WERI-Rb-1 (cell line): Measurements from ENCODE around the gene KPNA6.
"Not testable (repeated sequence)": the region's sequence is repeated elsewhere in the genome, so short reads cannot be mapped to it uniquely, and the experiment has no call there.

ENCODE experiments used
- DNase-seq: peaks from one replicate; pipeline ENCODE4 v3.0.0-alpha.2; 2020
- H3K27ac ChIP-seq: fragments of 250-450 bp; sonication (Bioruptor Pico); 2 replicates; pipeline ENCODE4 v1.5.1; 2020; ENCODE audit warnings: mild to moderate bottlenecking, moderate library complexity
- H3K27me3 ChIP-seq: fragments of 250-450 bp; sonication (Bioruptor Pico); 2 replicates; pipeline ENCODE4 v1.5.1; 2021; ENCODE audit warnings: mild to moderate bottlenecking, low read depth, moderate library complexity; ENCODE audit not compliant: insufficient read depth, severe bottlenecking
- H3K36me3 ChIP-seq: fragments of 250-450 bp; sonication (Bioruptor Pico); 2 replicates; pipeline ENCODE4 v1.5.1; 2020; ENCODE audit warnings: mild to moderate bottlenecking, moderate library complexity
- H3K4me3 ChIP-seq: 2 replicates; pipeline ENCODE4 v1.5.1; 2011; ENCODE audit warnings: low read depth, mild to moderate bottlenecking, control low read depth, low read length
- H3K9me3 ChIP-seq: fragments of 250-450 bp; sonication (Bioruptor Pico); 2 replicates; pipeline ENCODE4 v1.5.1; 2021; ENCODE audit warnings: mild to moderate bottlenecking, moderate library complexity; ENCODE audit not compliant: severe bottlenecking
- CTCF ChIP-seq: IDR thresholded peaks from 2 replicates; pipeline ENCODE4 v1.5.1; 2011; ENCODE audit warnings: low read depth, mild to moderate bottlenecking, control low read depth, inconsistent platforms, low read length

Gene KPNA6

GRCh38 chr1:32077451-32077850 is 30.4 kb upstream of the KPNA6 start:
- peaks cover 61% of the 10 kb centered on the region for H3K36me3 ChIP-seq
- DNase-seq = no peak
- no peak overlapping the region for H3K4me3 ChIP-seq
- H3K9me3 ChIP-seq = no peaks in the 10 kb centered on the region
- H3K27me3 ChIP-seq = no peaks in the 10 kb centered on the region
- no peak overlapping the region for H3K27ac ChIP-seq
- TF ChIP-seq CTCF = no peak

- no peak for TF ChIP-seq CTCF
- H3K9me3 ChIP-seq = no peaks in the 10 kb centered on the region
- no peak for DNase-seq
- H3K4me3 ChIP-seq = no peak overlapping the region
- peaks cover 80% of the 10 kb centered on the region for H3K36me3 ChIP-seq
- no peak overlapping the region for H3K27ac ChIP-seq
- no peaks in the 10 kb centered on the region for H3K27me3 ChIP-seq
Observed at GRCh38 chr1:32082022-32082421, 25.8 kb upstream of the KPNA6 start.

GRCh38 chr1:32086381-32086780 is 21.5 kb upstream of the KPNA6 start:
- H3K4me3 ChIP-seq, H3K27me3 ChIP-seq, DNase-seq, H3K9me3 ChIP-seq, H3K27ac ChIP-seq: not testable (repeated sequence)
- peaks cover 59% of the 10 kb centered on the region for H3K36me3 ChIP-seq

- Histone ChIP-seq H3K36me3 (peaks cover 59% of the 10 kb centered on the region), H3K4me3 (no peak overlapping the region), H3K27me3 (no peaks in the 10 kb centered on the region), H3K9me3 (no peaks in the 10 kb centered on the region), H3K27ac (no peak overlapping the region)
- no peak for TF ChIP-seq CTCF
- no peak for DNase-seq
Observed at GRCh38 chr1:32091176-32091575, 16.7 kb upstream of the KPNA6 start.

- DNase-seq = no peak
- Histone ChIP-seq H3K27me3 (no peaks in the 10 kb centered on the region), H3K4me3 (no peak overlapping the region), H3K27ac (no peak overlapping the region), H3K9me3 (no peaks in the 10 kb centered on the region), H3K36me3 (peaks cover 57% of the 10 kb centered on the region)
- no peak for TF ChIP-seq CTCF
Observed at GRCh38 chr1:32091591-32091990, 16.3 kb upstream of the KPNA6 start.

GRCh38 chr1:32094746-32095521 is 12.9 kb upstream of the KPNA6 start:
- Histone ChIP-seq H3K27me3 (no peaks in the 10 kb centered on the region), H3K36me3 (peaks cover 71% of the 10 kb centered on the region), H3K4me3 (no peak overlapping the region), H3K27ac (no peak overlapping the region), H3K9me3 (no peaks in the 10 kb centered on the region)
- no peak for TF ChIP-seq CTCF
- DNase-seq = no peak
